AG08396 (cell line): ENCODE data around the gene TRAF4.
"Not testable (repeated sequence)": the region's sequence is repeated elsewhere in the genome, so short reads cannot be mapped to it uniquely, and the experiment has no call there.

Experiments used
- DNase-seq: peaks from one replicate; pipeline ENCODE4 v3.0.0; 2012; ENCODE audit warnings: low spot score, mixed read lengths

TRAF4 gene

DNA sequence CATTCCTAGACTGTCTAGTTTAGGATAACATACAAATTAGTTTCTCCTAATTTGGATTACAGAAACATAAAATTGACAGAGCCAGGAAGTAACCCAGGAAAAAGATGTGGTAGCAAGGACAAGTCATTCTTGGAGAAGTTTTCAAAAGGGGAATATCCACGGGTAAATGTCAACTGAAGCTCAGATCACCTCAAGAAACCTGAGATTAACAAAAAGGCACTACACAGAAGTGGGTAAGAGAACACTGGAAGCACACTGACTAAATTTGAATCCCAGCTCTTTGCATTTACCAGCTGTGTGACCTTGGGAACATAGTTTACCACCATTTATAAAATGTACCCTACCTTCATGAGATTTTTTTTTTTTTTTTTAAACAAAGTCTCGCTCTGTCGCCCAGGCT is 39.4 kb downstream of the TRAF4 start:
- no peak for DNase-seq

DNA sequence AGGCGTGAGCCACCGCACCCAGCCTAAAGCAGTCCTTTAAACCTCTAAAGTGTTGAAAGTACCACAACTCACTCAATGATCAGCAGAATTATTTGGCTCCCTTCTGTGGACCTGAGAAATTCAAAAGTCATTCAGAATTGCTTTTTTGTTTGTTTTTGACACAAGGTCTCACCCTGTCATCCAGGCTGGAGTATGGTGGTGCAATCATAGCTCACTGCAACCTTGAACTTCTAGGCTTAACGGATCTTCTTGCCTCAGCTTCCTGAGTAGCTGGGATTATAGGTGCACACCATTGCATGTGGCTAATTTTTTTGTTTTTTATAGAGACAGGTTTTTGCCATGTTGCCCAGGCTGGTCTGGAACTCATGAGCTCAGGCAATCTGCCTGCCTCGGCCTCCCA is 44.3 kb downstream of the TRAF4 start:
- DNase-seq = no peak

DNA sequence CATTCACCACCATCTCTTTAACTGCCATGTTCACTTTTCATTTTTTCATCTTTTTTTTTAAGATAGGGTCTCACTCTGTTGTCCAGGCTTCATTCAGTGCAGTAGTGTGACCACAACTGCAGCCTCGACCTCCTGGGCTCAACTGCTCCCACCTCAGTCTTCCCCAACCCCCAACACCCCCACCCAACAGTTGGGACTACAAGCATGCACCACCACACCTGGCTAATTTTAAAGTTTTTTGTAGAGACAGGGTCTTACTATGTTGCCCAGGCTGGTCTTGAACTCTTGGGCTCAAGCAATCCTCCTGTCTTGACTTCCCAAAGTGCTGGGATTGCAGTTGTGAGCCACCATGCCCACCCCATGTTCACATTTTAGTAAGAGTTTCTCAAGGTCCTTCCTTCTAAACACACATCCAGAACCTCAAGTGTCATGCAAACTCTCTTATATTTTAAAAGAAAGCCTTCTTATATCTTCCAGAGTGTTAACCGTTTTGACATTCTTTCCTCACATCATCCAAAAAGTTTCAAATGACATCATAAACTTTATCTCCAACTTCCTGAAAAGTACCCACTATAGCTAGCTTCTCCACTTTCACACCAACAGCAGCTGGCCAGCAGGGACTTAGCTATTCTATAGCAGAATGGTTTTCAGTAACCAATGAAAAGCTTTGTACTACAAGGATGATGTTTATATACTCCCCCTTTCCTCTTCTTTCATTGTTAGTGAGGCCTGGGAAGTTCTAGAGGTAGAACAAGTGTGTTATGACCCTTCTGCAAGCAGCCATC is 49.3 kb downstream of the TRAF4 start:
- no peak for DNase-seq

DNA sequence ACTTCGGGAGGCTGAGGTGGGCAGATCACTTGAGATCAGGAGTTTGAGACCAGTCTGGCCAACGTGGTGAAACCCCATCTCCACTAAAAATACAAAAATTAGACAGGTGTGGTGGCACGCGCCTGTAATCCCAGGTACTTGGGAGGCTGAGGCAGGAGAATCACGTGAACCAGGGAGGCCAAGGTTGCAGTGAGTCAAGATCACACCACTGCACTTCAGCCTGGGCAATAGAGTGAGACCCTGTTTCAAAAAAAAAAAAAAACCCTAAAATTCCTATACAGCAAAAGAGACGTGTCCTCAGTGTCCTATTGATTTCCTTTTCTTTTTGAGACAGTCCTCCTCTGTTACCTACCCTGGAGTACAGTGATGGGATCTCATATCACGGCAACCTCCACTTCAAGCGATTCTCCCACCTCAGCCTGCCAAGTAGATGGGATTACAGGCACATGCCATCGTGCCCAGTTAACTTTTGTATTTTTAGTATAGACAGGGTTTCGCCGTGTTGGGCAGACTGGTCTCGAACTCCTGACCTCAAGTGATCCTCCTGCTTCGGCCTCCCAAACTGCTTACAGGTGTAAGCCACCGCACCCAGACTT is 51.1 kb downstream of the TRAF4 start:
- DNase-seq = not testable (repeated sequence)

DNA sequence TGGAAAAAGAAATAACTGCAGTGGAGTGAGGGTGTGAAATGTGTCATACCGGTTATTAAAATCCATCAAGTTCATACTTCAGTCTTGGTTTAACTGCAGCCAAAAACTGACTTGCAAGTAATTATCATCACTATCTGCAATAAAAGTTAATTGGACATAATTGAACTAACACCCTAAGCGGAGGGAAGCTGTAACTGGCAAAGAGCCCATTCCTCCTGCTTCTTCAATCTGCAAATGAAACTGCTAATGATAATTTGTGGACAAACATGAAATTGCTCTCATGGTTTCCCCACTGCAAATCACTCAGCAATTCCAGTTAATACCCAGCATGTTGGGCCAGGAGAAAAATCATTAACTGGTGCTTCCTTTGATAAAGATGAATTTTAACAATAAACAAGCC is 52.3 kb downstream of the TRAF4 start:
- DNase-seq = no peak
